ENCODE measurements around the gene COP1.

Gene COP1

DNA sequence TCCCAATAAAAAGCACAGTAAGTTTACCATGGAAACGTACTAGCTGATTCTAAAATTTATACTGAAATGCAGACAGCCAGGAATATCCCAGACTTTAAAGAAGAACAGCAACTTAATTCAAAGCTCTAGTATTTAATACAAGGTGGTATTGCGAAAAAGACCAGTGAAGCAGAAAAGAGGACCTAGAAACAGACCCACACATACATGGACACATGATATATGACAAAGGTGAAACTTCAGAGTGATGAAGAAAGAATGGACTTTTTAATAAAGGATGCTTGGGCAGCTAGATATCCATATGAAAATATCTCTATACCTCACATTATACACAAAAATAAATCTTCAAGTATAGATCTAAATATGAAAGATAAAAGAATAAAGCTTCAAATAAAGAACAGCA, 62.6 kb downstream of the COP1 start:
- Histone ChIP-seq H4K8ac (ENCODE audit: low read depth, low read length) (no peak overlapping the region), H3K27me3 (ENCODE audit: insufficient read depth, low read length, poor library complexity) (no peaks in the 10 kb centered on the region), H3K79me1 (ENCODE audit: low read length) (peaks cover under 1% of the 10 kb centered on the region), H3K56ac (ENCODE audit: low read length) (no peak overlapping the region), H3K9ac (ENCODE audit: low read length) (no peak overlapping the region), H3K4me2 (ENCODE audit: low read length) (no peak overlapping the region), H3K36me3 (ENCODE audit: control insufficient read depth, insufficient read depth, low read length) (no peaks in the 10 kb centered on the region), H2BK5ac (ENCODE audit: low read length) (no peak overlapping the region), H3K18ac (ENCODE audit: low read length) (no peak overlapping the region), H2AK5ac (ENCODE audit: low read length) (no peak overlapping the region), H3K23ac (ENCODE audit: low read length) (no peak overlapping the region), H2BK15ac (replicated peaks; ENCODE audit: low read depth) (no peak overlapping the region), H3K4me1 (ENCODE audit: control insufficient read depth, low read depth, low read length) (no peaks in the 10 kb centered on the region), H4K5ac (ENCODE audit: low read length) (no peak overlapping the region), H3K27ac (ENCODE audit: low read depth, low read length) (no peak overlapping the region), H3K4me3 (ENCODE audit: low read length) (no peak overlapping the region), H2BK120ac (ENCODE audit: low read depth, low read length) (no peak overlapping the region), H3K4ac (ENCODE audit: low read depth, low read length) (no peak overlapping the region), H3K79me2 (ENCODE audit: control insufficient read depth, insufficient read depth, low read length) (peaks cover 2% of the 10 kb centered on the region)
- no CpG with 5 or more reads among the region's 2 CpGs for WGBS (ENCODE audit: extremely low coverage, insufficient coverage, low lambda C conversion rate)
- DNase-seq: no peak

DNA sequence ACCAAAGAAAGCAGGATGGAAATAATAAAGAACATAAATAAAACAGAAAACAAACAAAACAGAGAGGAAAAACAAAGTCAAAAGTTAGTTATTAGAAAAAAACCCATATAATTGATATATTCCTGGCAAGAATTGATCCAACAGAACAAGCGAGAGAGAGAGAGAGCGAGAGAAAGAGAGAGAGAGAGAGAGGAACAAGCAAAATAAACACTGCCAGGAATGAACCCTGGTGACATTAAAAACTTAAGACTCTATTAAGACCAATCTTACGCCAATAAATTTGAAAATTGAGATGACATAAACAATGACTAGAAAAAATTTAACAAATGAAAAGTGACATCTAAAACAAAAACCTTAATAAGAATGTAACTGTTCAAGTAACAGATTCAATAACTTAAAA, 64.1 kb downstream of the COP1 start:
- Histone ChIP-seq H2AK5ac (ENCODE audit: low read length) (no peak overlapping the region), H2BK15ac (replicated peaks; ENCODE audit: low read depth) (no peak overlapping the region), H3K4me2 (ENCODE audit: low read length) (no peak overlapping the region), H3K9ac (ENCODE audit: low read length) (no peak overlapping the region), H4K5ac (ENCODE audit: low read length) (no peak overlapping the region), H3K36me3 (ENCODE audit: control insufficient read depth, insufficient read depth, low read length) (no peaks in the 10 kb centered on the region), H3K27me3 (ENCODE audit: insufficient read depth, low read length, poor library complexity) (no peaks in the 10 kb centered on the region), H3K79me2 (ENCODE audit: control insufficient read depth, insufficient read depth, low read length) (peaks cover 4% of the 10 kb centered on the region), H3K4ac (ENCODE audit: low read depth, low read length) (no peak overlapping the region), H4K8ac (ENCODE audit: low read depth, low read length) (no peak overlapping the region), H2BK5ac (ENCODE audit: low read length) (no peak overlapping the region), H3K18ac (ENCODE audit: low read length) (no peak overlapping the region), H3K4me3 (ENCODE audit: low read length) (no peak overlapping the region), H3K23ac (ENCODE audit: low read length) (no peak overlapping the region), H2BK120ac (ENCODE audit: low read depth, low read length) (no peak overlapping the region), H3K56ac (ENCODE audit: low read length) (no peak overlapping the region), H3K27ac (ENCODE audit: low read depth, low read length) (no peak overlapping the region), H3K4me1 (ENCODE audit: control insufficient read depth, low read depth, low read length) (no peaks in the 10 kb centered on the region), H3K79me1 (ENCODE audit: low read length) (peaks cover 2% of the 10 kb centered on the region)
- DNase-seq: no peak
- no CpG with 5 or more reads among the region's 3 CpGs for WGBS (ENCODE audit: extremely low coverage, insufficient coverage, low lambda C conversion rate)

DNA sequence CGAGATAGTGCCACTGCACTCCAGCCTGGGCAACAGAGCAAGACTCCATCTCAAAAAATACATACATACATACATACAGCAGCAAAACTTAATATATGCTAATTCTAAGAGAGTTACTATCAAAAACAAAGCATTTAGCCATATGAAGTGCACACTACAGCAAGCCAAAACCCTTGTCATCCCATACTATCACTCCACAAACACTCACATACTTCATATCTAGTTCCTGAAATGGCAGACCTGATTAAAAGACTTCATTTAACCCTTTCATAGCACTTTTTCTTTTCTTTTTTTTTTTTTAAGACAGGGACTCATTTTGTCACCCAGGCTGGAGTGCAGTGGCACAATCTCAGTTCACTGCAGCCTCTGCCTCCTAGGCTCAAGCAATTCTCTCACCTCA, 65.6 kb downstream of the COP1 start:
- Histone ChIP-seq H3K79me2 (ENCODE audit: control insufficient read depth, insufficient read depth, low read length) (peaks cover 4% of the 10 kb centered on the region), H3K79me1 (ENCODE audit: low read length) (peaks cover 2% of the 10 kb centered on the region), H3K4me1 (ENCODE audit: control insufficient read depth, low read depth, low read length) (no peaks in the 10 kb centered on the region), H2BK5ac (ENCODE audit: low read length) (no peak overlapping the region), H3K4ac (ENCODE audit: low read depth, low read length) (no peak overlapping the region), H3K4me3 (ENCODE audit: low read length) (no peak overlapping the region), H3K27me3 (ENCODE audit: insufficient read depth, low read length, poor library complexity) (no peaks in the 10 kb centered on the region), H3K27ac (ENCODE audit: low read depth, low read length) (no peak overlapping the region), H4K8ac (ENCODE audit: low read depth, low read length) (no peak overlapping the region), H2BK120ac (ENCODE audit: low read depth, low read length) (no peak overlapping the region), H3K4me2 (ENCODE audit: low read length) (no peak overlapping the region), H3K36me3 (ENCODE audit: control insufficient read depth, insufficient read depth, low read length) (no peaks in the 10 kb centered on the region), H3K18ac (ENCODE audit: low read length) (no peak overlapping the region), H3K56ac (ENCODE audit: low read length) (no peak overlapping the region), H3K9ac (ENCODE audit: low read length) (no peak overlapping the region), H2AK5ac (ENCODE audit: low read length) (no peak overlapping the region), H2BK15ac (replicated peaks; ENCODE audit: low read depth) (no peak overlapping the region), H3K23ac (ENCODE audit: low read length) (no peak overlapping the region), H4K5ac (ENCODE audit: low read length) (no peak overlapping the region)
- no CpG with 5 or more reads among the region's 1 CpG for WGBS (ENCODE audit: extremely low coverage, insufficient coverage, low lambda C conversion rate)
- DNase-seq: no peak

DNA sequence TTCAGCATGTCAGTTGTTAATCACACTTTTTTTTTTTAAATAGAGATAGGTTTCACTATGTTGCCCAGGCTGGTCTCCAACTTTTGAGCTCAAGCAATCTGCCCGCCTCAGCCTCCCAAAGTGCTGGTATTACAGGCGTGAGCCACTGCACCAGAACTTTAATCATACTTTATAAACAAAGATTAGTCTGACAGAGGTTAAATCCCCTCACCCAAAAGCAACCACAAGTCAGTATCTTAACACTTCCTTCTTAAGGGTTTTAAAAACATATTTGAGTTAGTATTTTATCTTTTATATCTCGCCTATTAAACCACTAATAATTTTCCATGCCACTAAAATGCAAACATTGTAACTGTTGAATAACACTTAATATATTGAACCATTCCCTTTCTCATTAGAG, 70.2 kb downstream of the COP1 start:
- Histone ChIP-seq H3K27me3 (ENCODE audit: insufficient read depth, low read length, poor library complexity) (no peaks in the 10 kb centered on the region), H2AK5ac (ENCODE audit: low read length) (no peak overlapping the region), H3K4me3 (ENCODE audit: low read length) (no peak overlapping the region), H3K56ac (ENCODE audit: low read length) (no peak overlapping the region), H3K27ac (ENCODE audit: low read depth, low read length) (no peak overlapping the region), H3K36me3 (ENCODE audit: control insufficient read depth, insufficient read depth, low read length) (no peaks in the 10 kb centered on the region), H4K5ac (ENCODE audit: low read length) (no peak overlapping the region), H2BK120ac (ENCODE audit: low read depth, low read length) (no peak overlapping the region), H3K4ac (ENCODE audit: low read depth, low read length) (no peak overlapping the region), H3K9ac (ENCODE audit: low read length) (no peak overlapping the region), H2BK15ac (replicated peaks; ENCODE audit: low read depth) (no peak overlapping the region), H2BK5ac (ENCODE audit: low read length) (no peak overlapping the region), H3K23ac (ENCODE audit: low read length) (no peak overlapping the region), H4K8ac (ENCODE audit: low read depth, low read length) (peak overlapping the region; percentile 56), H3K18ac (ENCODE audit: low read length) (no peak overlapping the region), H3K4me2 (ENCODE audit: low read length) (no peak overlapping the region), H3K79me1 (ENCODE audit: low read length) (peaks cover 2% of the 10 kb centered on the region), H3K79me2 (ENCODE audit: control insufficient read depth, insufficient read depth, low read length) (peaks cover 2% of the 10 kb centered on the region), H3K4me1 (ENCODE audit: control insufficient read depth, low read depth, low read length) (no peaks in the 10 kb centered on the region)
- DNase-seq: no peak
- 100% methylated on average over 1 of the region's 3 CpGs for WGBS (ENCODE audit: extremely low coverage, insufficient coverage, low lambda C conversion rate)

DNA sequence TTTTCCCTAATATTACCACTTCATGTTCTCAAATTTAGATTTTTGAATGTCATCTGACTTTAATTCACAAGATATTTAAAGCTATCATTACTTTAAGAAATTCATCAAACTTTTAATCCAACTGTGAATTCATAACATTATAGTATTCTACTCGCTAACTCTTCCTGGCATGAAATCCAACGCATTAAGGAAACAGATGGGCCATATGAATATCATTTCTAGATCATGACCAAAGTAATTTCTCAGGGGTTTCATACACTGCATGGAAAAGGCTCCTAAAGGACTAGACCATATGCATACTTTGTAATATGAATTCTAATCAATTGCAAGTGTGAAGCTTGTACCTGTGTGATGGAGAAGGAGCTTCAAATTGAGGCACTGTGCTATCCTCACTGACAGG, 72.4 kb downstream of the COP1 start:
- H2BK120ac ChIP-seq (ENCODE audit: low read depth, low read length): no peak overlapping the region
- WGBS (ENCODE audit: extremely low coverage, insufficient coverage, low lambda C conversion rate): no CpG with 5 or more reads among the region's 2 CpGs
- H3K36me3 ChIP-seq (ENCODE audit: control insufficient read depth, insufficient read depth, low read length): no peaks in the 10 kb centered on the region

DNA sequence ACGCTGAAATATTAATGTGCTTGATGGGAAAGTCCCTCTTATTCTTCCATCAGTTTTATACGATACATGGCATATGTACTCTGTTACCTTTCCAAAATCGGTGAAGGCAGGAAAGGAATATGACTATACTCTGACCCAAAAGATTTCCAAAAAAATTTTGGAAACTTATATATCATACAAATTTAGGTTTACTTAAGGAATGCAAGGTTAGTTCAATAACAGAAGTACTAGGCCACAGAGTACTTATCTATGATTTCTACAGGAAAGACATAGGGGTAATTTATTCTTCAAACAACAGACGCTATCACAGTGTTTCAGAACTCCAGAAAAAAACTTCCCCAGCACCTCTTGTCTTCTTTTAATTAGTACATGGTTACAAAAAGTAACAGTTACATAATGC, 84.8 kb downstream of the COP1 start:
- no peak overlapping the region for H3K4me2 ChIP-seq (ENCODE audit: low read length)
- no peak overlapping the region for H3K23ac ChIP-seq (ENCODE audit: low read length)
- H3K4ac ChIP-seq (ENCODE audit: low read depth, low read length): no peak overlapping the region
- H3K27ac ChIP-seq (ENCODE audit: low read depth, low read length): no peak overlapping the region
- H2BK5ac ChIP-seq (ENCODE audit: low read length): no peak overlapping the region
- no peaks in the 10 kb centered on the region for H3K36me3 ChIP-seq (ENCODE audit: control insufficient read depth, insufficient read depth, low read length)
- H3K9ac ChIP-seq (ENCODE audit: low read length): no peak overlapping the region
- H3K4me1 ChIP-seq (ENCODE audit: control insufficient read depth, low read depth, low read length): no peaks in the 10 kb centered on the region
- no peak for DNase-seq
- WGBS (ENCODE audit: extremely low coverage, insufficient coverage, low lambda C conversion rate): no CpG with 5 or more reads among the region's 4 CpGs
- H2BK15ac ChIP-seq (replicated peaks; ENCODE audit: low read depth): no peak overlapping the region
- H3K18ac ChIP-seq (ENCODE audit: low read length): no peak overlapping the region
- no peak overlapping the region for H3K4me3 ChIP-seq (ENCODE audit: low read length)
- H4K5ac ChIP-seq (ENCODE audit: low read length): no peak overlapping the region
- H3K56ac ChIP-seq (ENCODE audit: low read length): no peak overlapping the region
- no peak overlapping the region for H2AK5ac ChIP-seq (ENCODE audit: low read length)
- no peak overlapping the region for H4K8ac ChIP-seq (ENCODE audit: low read depth, low read length)
- no peaks in the 10 kb centered on the region for H3K79me2 ChIP-seq (ENCODE audit: control insufficient read depth, insufficient read depth, low read length)
- H3K79me1 ChIP-seq (ENCODE audit: low read length): no peaks in the 10 kb centered on the region
- no peak overlapping the region for H2BK120ac ChIP-seq (ENCODE audit: low read depth, low read length)
- no peaks in the 10 kb centered on the region for H3K27me3 ChIP-seq (ENCODE audit: insufficient read depth, low read length, poor library complexity)

More for the DNA sequence above, 72.4 kb downstream of the COP1 start:
- no peak overlapping the region for H4K5ac ChIP-seq (ENCODE audit: low read length)
- DNase-seq: no peak
- H2BK15ac ChIP-seq (replicated peaks; ENCODE audit: low read depth): no peak overlapping the region
- H3K4me3 ChIP-seq (ENCODE audit: low read length): no peak overlapping the region
- no peaks in the 10 kb centered on the region for H3K27me3 ChIP-seq (ENCODE audit: insufficient read depth, low read length, poor library complexity)
- no peak overlapping the region for H3K27ac ChIP-seq (ENCODE audit: low read depth, low read length)
- no peaks in the 10 kb centered on the region for H3K4me1 ChIP-seq (ENCODE audit: control insufficient read depth, low read depth, low read length)
- no peak overlapping the region for H4K8ac ChIP-seq (ENCODE audit: low read depth, low read length)
- no peak overlapping the region for H3K4me2 ChIP-seq (ENCODE audit: low read length)
- no peak overlapping the region for H3K18ac ChIP-seq (ENCODE audit: low read length)
- no peak overlapping the region for H3K9ac ChIP-seq (ENCODE audit: low read length)
- no peak overlapping the region for H2AK5ac ChIP-seq (ENCODE audit: low read length)
- H3K56ac ChIP-seq (ENCODE audit: low read length): no peak overlapping the region
- H3K23ac ChIP-seq (ENCODE audit: low read length): no peak overlapping the region
- peaks cover 2% of the 10 kb centered on the region for H3K79me2 ChIP-seq (ENCODE audit: control insufficient read depth, insufficient read depth, low read length)
- no peak overlapping the region for H2BK5ac ChIP-seq (ENCODE audit: low read length)
- no peak overlapping the region for H3K4ac ChIP-seq (ENCODE audit: low read depth, low read length)
- peaks cover 2% of the 10 kb centered on the region for H3K79me1 ChIP-seq (ENCODE audit: low read length)
